Omental fat pad (tissue), 4 donors: Measurements from ENCODE around the gene SLC30A9. TPM values are rescaled to one million over a fixed set of nuclear protein-coding genes. Genes with fewer than 3 reads are reported as not detected.

Source experiments
- ATAC-seq: fragments of 150-250 bp; one replicate; pipeline ENCODE4 v1.9.1; 2016; ENCODE audit warnings: mild to moderate bottlenecking, moderate library complexity; ENCODE audit not compliant: low FRiP score
- DNase-seq: peaks from one replicate; pipeline ENCODE4 v3.0.0-alpha.2; 2019; ENCODE audit warnings: low spot score
- CTCF ChIP-seq, 3 donors: fragments of 450-650 bp; IDR thresholded peaks; one replicate each; pipeline ENCODE4 v1.5.1; 2016 to 2017; ENCODE audit warnings: antibody characterized with exemption in 3 of 3, mild to moderate bottlenecking in 3 of 3, moderate library complexity in 2 of 3
- total RNA-seq, 4 donors: library from RNA; depleted of rRNA; stranded (reverse); fragments of >200 nt; gene quantifications; one replicate each; pipeline ENCODE4 v1.1.0, GENCODE V29; 2016

SLC30A9 gene
- total RNA-seq, 4 donors from 2014 or later, result 31.6 to 38.8 (median 35.0) TPM

- no peak for DNase-seq
- ATAC-seq, result no peak
- TF ChIP-seq CTCF (IDR thresholded peaks at IDR 0.05), result no peak
These were observed 93.5 kb downstream of the SLC30A9 start for GRCh38 chr4:42083816-42084215.

- no peak for TF ChIP-seq CTCF (IDR thresholded peaks at IDR 0.05)
- DNase-seq (no peak), ATAC-seq (no peak)
These were observed 98.1 kb downstream of the SLC30A9 start for GRCh38 chr4:42088386-42088785.

- ATAC-seq (no peak), DNase-seq (no peak)
- no peak for TF ChIP-seq CTCF (IDR thresholded peaks at IDR 0.05)
These were observed 111.2 kb downstream of the SLC30A9 start for GRCh38 chr4:42101446-42101975.

GRCh38 chr4:42104521-42104920 lies 114.2 kb downstream of the SLC30A9 start:
- ATAC-seq (no peak), DNase-seq (no peak)
- TF ChIP-seq CTCF (IDR thresholded peaks at IDR 0.05), result no peak

- DNase-seq, result no peak
- no peak for TF ChIP-seq CTCF (IDR thresholded peaks at IDR 0.05)
- ATAC-seq, result no peak
These were observed 122.5 kb downstream of the SLC30A9 start for GRCh38 chr4:42112846-42113245.

GRCh38 chr4:42119886-42120285 lies 129.6 kb downstream of the SLC30A9 start:
- no peak for DNase-seq
- no peak for TF ChIP-seq CTCF (IDR thresholded peaks at IDR 0.05)
- no peak for ATAC-seq

GRCh38 chr4:42122237-42122636 lies 131.9 kb downstream of the SLC30A9 start:
- TF ChIP-seq CTCF (IDR thresholded peaks at IDR 0.05), result no peak
- ATAC-seq (no peak), DNase-seq (no peak)
